Activated naive CD4-positive, alpha-beta T cell treated with anti-CD3 and anti-CD28 coated beads, Interleukin-2, amount 50 U/mL, for 72 hours (primary cell): Measurements from ENCODE around the gene DDI2. TPM values are rescaled to one million over a fixed set of nuclear protein-coding genes. Genes with fewer than 3 reads are reported as not detected.

Source experiments
- ATAC-seq, 2 donors: fragments of 150-1000 bp; cut with Tn5 transposase; 2 replicates each; pipeline ENCODE4 v1.10.0; 2021; ENCODE audit warnings: mild to moderate bottlenecking in 2 of 2, moderate library complexity in 2 of 2
- DNase-seq, 2 donors: peaks; one replicate each; pipeline ENCODE4 v3.0.0; 2021 to 2022; ENCODE audit warnings: low spot score in 2 of 2
- H3K27ac Mint-ChIP-seq, 2 donors: one replicate each; pipeline ENCODE4 v1.8.0; 2022; ENCODE audit warnings: mild to moderate bottlenecking in 2 of 2, mixed read lengths in 2 of 2
- H3K36me3 Mint-ChIP-seq, 2 donors: one replicate each; pipeline ENCODE4 v1.8.0; 2022; ENCODE audit warnings: mixed read lengths in 2 of 2
- H3K9me3 Mint-ChIP-seq, 2 donors: one replicate each; pipeline ENCODE4 v1.8.0; 2022; ENCODE audit warnings: mixed read lengths in 2 of 2
- total RNA-seq, 2 donors: library from RNA; stranded (reverse); gene quantifications; one replicate each; pipeline ENCODE4 v1.2.3, GENCODE V29; 2022

DDI2 gene
- total RNA-seq, 2 donors from 2014 or later: 23.9 to 32.2 TPM

DNA sequence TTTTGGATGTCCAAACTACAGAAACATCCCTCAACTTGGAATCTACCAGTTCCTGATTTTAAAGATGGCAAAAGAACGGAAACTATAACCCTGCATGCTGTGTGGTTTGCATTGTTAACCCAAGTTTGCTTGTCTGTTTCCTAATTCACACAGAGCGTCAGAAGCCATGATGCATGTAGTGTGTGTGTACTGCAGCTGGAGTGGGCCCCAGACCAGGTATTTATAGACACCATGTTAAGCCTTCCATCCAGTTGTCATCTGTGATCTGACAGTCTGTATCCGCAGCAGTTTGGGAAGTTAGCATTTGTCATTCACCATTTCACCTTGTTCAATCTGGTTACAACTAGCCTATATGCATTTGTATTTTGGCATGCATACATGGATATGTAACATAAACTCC, 39.2 kb downstream of the DDI2 start:
- no peak overlapping the region for H3K27ac Mint-ChIP-seq
- DNase-seq (no peak), ATAC-seq (no peak)
- no peaks in the 10 kb centered on the region for H3K9me3 Mint-ChIP-seq
- peaks cover 13 to 17% of the 10 kb centered on the region in 2 donors for H3K36me3 Mint-ChIP-seq

- H3K36me3 Mint-ChIP-seq: peaks cover 13 to 17% of the 10 kb centered on the region in 2 donors
- no peak for DNase-seq
- no peak for ATAC-seq
- no peak overlapping the region for H3K27ac Mint-ChIP-seq
- no peaks in the 10 kb centered on the region for H3K9me3 Mint-ChIP-seq
These were observed 39.8 kb downstream of the DDI2 start for GRCh38 chr1:15657021-15657420.

DNA sequence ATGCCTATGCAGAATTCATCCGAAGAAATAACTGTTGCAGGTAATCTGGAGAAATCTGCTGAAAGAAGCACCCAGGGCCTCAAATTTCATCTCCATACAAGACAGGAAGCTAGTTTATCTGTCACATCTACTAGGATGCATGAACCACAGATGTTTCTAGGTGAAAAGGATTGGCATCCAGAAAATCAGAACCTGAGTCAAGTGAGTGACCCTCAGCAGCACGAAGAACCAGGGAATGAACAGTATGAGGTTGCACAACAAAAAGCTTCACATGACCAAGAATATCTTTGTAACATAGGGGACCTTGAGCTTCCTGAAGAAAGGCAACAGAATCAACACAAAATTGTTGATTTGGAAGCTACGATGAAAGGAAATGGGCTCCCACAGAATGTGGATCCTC, 42.9 kb downstream of the DDI2 start:
- peaks cover 13 to 17% of the 10 kb centered on the region in 2 donors for H3K36me3 Mint-ChIP-seq

DNA sequence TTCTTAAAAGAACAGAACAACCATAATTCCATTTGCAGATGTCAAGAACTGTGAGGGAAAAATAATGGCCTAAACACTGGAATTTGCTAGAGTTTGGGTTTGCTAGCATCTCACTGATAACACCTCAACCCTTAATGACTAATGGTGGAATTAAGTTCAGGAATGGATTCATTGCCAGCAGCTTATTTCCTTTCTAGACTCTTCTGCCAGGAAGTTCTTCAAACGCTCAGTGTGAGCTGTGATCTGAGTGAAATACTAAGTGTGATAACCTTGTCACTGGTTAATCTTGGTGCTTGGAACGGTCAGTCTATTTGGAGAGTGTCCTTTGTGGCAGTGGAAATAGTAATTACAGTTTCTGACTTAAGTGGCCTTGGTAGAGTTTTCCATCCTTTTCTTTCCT, 45.2 kb downstream of the DDI2 start:
- Mint-ChIP-seq H3K36me3 (peaks cover 13 to 24% of the 10 kb centered on the region in 2 donors), H3K9me3 (no peaks in the 10 kb centered on the region), H3K27ac (no peak overlapping the region)
- ATAC-seq (no peak), DNase-seq (no peak)

More for the DNA sequence above, 42.9 kb downstream of the DDI2 start:
- DNase-seq (no peak), ATAC-seq (no peak)
- H3K9me3 Mint-ChIP-seq: no peaks in the 10 kb centered on the region
- H3K27ac Mint-ChIP-seq: no peak overlapping the region

DNA sequence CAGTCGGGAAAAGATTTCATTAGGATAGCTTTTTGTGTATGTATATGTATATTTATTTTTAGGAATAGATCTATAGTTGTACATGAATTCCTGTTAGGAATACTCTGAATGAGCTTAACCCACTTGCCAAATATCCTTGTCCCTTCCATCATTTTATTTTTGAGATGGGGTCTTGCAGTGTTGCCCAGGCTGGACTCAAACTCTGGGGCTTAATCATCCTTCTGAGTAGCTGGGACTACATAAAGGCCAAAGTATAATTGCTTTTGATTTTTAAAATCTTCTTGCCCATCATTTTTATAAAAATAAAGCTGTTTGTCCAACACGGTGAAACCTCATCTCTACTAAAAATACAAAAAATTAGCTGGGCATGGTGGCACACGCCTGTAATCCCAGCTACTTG, 46.7 kb downstream of the DDI2 start:
- Mint-ChIP-seq H3K9me3 (no peaks in the 10 kb centered on the region), H3K36me3 (peaks cover 13 to 24% of the 10 kb centered on the region in 2 donors), H3K27ac (no peak overlapping the region)
- ATAC-seq (no peak), DNase-seq (no peak)

- Mint-ChIP-seq H3K9me3 (no peaks in the 10 kb centered on the region), H3K36me3 (peaks cover 0 to 7% of the 10 kb centered on the region in 2 donors), H3K27ac (no peak overlapping the region)
- ATAC-seq (no peak), DNase-seq (no peak)
These were observed 50.1 kb downstream of the DDI2 start for GRCh38 chr1:15667362-15667761.

- Mint-ChIP-seq H3K27ac (peak overlapping the region in 1 of 2 donors; percentile 22), H3K9me3 (no peaks in the 10 kb centered on the region), H3K36me3 (peaks cover 0 to 7% of the 10 kb centered on the region in 2 donors)
- DNase-seq (no peak), ATAC-seq (no peak)
These were observed 51.0 kb downstream of the DDI2 start for GRCh38 chr1:15668089-15668754.

DNA sequence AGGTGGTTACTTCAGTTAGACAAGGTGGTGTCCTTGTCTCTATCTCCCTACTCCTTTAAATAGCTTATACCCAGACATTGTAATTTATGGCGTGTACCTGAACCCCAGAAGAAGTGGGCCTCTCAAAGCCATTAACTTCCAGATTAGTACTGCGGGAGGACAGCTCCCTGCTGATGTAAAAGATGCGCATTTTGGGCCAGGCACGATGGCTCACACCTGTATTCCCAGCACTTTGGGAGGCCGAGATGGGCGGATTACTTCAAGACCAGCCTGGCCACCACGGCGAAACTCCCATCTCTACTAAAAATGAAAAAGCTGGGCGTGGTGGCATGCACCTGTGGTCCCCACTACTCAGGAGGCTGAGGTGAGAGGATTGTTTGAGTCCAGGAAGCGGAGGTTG, 51.8 kb downstream of the DDI2 start:
- peaks cover 0 to 7% of the 10 kb centered on the region in 2 donors for H3K36me3 Mint-ChIP-seq
- ATAC-seq (no peak), DNase-seq (no peak)
- no peak overlapping the region for H3K27ac Mint-ChIP-seq
- H3K9me3 Mint-ChIP-seq: no peaks in the 10 kb centered on the region

DNA sequence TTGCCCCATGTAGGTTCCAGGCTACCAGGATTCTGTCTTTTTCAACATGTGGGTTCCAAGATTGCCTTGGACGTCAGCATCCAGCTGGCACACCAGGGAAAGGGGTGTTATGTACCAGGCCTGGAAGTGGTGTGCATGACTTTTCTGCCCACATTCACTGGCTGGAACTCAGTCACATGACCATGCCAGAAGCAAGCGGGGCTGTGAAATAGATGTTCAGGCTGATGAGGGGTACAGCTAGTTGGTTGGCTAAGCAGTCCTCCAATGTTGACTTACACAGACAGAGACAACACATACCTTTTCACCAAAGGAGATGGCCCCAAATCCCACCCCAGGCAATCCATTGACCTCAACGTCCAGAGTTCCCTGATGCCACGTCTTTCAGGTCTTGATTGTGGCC, 52.6 kb downstream of the DDI2 start:
- no peak for ATAC-seq
- Mint-ChIP-seq H3K9me3 (no peaks in the 10 kb centered on the region), H3K36me3 (peaks cover 0 to 7% of the 10 kb centered on the region in 2 donors), H3K27ac (no peak overlapping the region)
- DNase-seq: no peak

DNA sequence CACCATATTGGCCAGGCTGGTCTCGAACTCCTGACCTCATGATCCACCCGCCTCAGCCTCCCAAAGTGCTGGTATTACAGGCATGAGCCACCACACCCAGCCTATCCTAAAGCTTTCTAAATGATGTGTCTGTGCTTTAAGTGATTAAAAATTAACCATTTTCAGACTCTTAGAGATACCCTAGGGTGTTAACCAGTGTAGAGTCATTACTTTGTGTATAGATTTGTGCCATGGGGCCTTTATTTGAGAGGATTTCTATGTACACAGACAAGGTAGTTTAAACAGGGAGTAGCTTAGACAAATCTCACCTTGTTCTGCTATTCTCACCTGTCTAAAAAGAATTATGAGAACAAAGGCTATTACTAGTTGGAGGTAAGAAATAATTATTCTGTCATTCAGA, 54.2 kb downstream of the DDI2 start:
- ATAC-seq: no peak
- no peak for DNase-seq
- Mint-ChIP-seq H3K9me3 (no peaks in the 10 kb centered on the region), H3K27ac (no peak overlapping the region), H3K36me3 (peaks cover 0 to 2% of the 10 kb centered on the region in 2 donors)

DNA sequence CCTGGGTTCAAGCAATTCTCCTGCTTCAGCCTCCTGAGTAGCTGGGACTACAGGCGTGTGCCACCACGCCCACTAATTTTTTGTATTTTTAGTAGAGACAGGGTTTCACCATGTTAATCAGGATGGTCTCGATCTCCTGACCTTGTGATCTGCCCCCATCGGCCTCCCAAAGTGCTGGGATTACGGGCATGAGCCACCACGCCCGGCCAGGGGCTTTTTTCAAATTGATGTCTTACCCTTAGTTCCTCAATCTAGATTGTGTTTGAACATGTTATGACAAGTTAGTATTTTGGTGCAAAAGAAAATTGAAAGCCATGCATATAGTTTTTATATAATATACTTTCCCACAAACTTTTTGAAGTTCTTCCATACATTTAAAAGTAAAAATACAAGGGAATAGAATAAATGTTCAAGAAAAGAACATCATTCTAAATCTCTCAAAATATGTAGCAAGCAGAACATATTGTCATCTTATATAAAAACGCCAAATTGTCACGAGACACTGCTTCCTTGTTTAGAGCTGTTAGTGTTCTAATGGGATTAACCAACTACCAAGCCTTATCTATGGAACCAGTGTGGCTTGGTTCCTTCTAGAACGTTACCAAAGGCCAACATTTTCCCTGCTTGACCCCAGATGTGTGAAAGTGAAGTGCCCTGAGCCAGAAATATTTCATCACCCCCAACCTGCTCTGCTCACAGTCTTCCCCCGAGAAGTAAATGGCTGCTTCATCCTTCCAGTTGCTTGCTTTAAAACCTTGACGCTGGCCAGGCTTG, 57.3 kb downstream of the DDI2 start:
- ATAC-seq (no peak), DNase-seq (no peak)
- Mint-ChIP-seq H3K36me3 (no peaks in the 10 kb centered on the region), H3K27ac (peak overlapping the region in 1 of 2 donors; percentile 4), H3K9me3 (no peaks in the 10 kb centered on the region)

- no peaks in the 10 kb centered on the region for H3K9me3 Mint-ChIP-seq
- H3K36me3 Mint-ChIP-seq: no peaks in the 10 kb centered on the region
- ATAC-seq (no peak), DNase-seq (no peak)
- H3K27ac Mint-ChIP-seq: peak overlapping the region in 1 of 2 donors; percentile 34
These were observed 58.8 kb downstream of the DDI2 start for GRCh38 chr1:15676010-15676409.

DNA sequence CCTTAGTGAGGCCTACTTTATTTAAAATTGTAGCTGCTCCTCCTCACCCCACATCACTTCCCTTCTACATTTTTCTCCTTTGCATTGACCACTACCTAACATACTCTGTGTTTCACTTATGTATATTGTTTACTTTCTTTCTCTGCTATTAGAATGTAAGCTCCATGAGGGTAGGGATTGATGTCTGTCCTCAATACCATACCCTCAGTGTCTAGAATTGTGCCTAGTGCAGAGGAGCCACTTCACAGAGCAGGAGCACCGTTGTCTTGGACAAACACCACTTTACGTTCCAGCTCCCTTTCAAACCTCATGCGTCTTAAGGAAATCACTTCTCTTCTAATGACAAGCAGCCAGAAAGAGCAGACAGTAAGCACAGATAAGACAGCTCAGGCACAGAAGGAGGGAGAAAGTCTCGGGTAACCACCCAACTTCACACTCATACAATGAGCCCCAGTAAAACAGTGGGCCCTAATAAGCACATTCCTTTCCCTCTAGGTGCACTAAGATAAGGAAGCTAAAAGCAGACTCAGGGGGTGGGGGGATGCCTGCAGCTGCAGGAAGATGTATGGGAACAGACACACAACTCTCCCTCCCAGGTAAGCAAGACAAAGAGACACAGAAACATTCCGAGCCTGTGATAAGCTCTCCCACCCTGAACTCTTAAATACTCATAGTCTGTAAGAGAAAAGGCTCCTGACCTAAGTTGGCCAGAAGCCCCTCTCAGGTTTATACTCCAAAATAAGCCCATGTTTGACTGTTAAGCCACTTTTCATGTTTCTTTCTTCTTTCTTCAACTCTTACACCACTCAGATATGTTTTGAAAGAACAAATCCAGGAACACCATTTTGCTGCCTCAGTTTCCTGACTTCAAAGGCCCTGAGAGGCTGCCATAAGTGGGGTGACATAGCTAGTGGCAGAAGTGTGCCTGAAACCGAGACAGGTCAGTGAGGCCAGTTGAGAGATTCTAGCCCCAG, 59.7 kb downstream of the DDI2 start:
- DNase-seq (no peak), ATAC-seq (no peak)
- no peaks in the 10 kb centered on the region for H3K9me3 Mint-ChIP-seq
- no peak overlapping the region for H3K27ac Mint-ChIP-seq
- H3K36me3 Mint-ChIP-seq: no peaks in the 10 kb centered on the region

DNA sequence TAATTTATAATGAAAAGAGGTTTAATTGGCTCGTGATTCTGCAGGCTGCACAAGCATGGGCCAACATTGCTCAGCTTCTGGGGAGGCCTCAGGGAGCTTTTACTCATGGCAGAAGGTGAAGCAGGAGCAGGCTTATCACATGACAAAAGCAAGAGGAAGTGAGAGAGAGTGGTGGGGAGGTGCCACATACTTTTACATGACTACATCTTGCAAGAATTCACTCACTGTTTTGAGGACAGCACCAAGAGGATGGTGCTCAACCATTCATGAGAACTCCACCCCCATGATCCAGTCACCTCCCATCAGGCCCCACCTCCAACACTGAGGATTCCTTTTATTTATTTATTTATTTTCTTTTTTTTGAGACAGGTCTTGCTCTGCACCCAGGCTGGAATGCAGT, 61.3 kb downstream of the DDI2 start:
- DNase-seq (peak in 1 of 2 donors; percentile 15), ATAC-seq (peak; percentile 36 to 49)
- Mint-ChIP-seq H3K27ac (no peak overlapping the region), H3K36me3 (no peaks in the 10 kb centered on the region), H3K9me3 (no peaks in the 10 kb centered on the region)

DNA sequence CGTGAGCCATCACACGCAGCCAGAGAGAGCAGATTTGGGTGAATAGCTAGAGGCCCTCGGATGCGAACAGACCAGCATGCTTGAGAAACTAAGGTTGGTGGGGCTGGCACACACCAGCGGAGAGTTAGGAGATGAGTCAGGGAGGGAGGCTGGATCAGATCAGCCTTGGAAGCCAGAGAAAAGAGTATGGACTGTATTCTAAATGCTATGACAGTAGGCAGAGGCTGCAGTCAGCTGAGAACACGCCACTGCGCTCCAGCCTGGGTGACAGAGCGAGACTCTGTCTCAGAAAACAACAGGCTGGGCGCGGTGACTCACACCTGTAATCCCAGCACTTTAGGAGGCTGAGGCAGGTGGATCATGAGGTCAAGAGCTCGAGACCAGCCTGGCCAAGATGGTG, 62.9 kb downstream of the DDI2 start:
- Mint-ChIP-seq H3K27ac (no peak overlapping the region), H3K36me3 (no peaks in the 10 kb centered on the region), H3K9me3 (no peaks in the 10 kb centered on the region)
- DNase-seq (peak in 1 of 2 donors; percentile 27), ATAC-seq (peak; percentile 8 to 42)

DNA sequence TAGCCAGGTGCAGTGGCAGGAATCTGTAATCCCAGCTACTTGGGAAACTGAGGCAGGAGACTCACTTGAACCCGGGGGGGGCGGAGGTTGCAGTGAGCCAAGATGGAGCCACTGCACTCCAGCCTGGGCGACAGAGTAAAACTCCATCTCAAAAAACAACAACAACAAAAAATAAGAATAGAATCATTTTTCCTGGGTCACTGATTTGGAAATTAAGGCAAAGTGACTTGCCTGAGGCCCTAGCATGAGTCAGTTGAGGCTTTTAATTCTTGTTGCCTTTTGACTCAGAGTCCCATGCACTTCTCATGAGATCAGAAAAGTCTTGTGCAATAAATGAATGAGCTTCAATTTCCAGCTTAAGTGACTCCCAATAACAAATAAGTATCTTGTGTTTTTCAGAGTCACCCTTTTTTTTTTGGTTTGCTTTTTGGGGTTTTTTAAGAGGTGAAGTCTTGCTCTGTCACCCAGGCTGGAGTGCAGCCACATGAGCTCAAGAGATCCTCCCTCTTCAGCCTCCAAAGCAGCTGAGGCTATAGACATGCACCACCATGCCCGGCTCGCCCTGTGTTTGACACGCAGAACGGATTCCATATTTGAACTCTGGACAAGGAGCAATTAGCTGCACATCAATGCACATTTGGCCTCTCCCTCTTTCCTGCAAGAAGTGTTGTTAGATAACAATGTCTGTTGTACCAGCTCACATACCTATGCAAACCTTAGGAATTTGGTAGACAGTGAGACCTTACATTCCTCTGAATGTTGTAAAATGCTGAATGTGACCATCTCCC, 63.5 kb downstream of the DDI2 start:
- no peaks in the 10 kb centered on the region for H3K36me3 Mint-ChIP-seq
- H3K27ac Mint-ChIP-seq: peak overlapping the region in 1 of 2 donors; percentile 30
- H3K9me3 Mint-ChIP-seq: no peaks in the 10 kb centered on the region
- ATAC-seq (peak; percentile 58 to 88), DNase-seq (peak in 1 of 2 donors; percentile 25)
